ENCODE data around the gene WNK2.
A peak's percentile ranks its signal among the peaks of the same experiment; 100 is the strongest.

Gene WNK2

DNA sequence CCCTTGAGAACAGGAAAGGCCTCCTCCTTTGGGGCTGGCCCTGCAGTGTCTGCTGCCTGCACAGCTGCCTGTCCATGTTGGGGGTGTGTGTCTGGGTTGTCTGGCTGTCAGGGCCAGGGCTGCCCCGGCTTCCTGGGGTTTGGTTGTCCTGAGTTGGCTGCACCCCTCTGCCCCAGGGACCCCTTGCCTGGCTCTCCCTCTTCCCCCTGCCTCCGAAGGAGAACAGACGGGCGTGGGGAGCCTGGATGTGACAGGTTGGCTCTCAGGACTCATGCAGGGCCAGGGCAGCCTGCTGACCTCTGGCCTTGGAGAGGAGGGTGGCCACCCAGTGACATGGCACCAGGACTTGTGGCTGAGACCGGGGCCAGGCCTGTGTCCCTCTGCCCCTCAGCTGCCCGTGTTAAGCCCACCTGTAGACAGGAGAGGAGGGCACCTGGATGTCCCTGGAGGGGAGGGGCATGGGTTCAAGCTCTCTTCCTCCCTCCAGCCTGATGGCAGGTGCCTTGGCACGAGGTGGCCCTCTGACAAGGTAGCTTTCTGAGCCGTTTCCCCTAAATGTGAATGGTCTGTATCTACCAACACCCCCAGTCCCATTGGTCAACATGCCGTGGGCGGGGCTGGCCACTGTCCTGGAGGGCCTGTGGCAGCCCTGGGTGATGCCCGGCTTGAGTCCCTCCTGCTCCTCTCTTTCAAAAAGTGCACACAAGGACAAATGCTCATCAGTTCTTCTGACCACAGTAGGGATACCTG is 34.9 kb downstream of the WNK2 start:
- DNase-seq (ENCODE audit: low spot score), result no peak

DNA sequence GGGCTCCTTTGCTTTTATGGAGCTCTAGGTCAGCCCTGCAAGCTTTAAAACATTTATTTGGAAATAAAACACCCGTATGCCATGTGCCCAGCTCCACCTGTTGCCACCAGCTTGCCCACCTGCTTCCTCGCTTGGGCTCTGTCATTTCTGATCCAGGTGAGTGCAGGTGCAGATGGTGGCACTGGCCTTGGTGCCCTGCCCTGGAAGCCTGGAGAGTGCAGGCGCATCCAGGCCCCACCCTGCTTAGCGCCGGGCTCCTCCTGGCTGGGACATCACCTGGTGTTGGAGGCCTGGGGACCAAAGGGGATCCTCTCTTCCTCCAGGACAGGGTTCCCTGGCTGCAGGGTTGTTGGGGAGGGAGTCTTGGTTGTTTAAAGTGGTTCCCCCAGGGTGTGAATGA is 35.8 kb downstream of the WNK2 start:
- no peak for DNase-seq (ENCODE audit: low spot score)

GRCh38 chr9:93220627-93221026 is 36.7 kb downstream of the WNK2 start:
- DNase-seq (ENCODE audit: low spot score), result no peak

DNA sequence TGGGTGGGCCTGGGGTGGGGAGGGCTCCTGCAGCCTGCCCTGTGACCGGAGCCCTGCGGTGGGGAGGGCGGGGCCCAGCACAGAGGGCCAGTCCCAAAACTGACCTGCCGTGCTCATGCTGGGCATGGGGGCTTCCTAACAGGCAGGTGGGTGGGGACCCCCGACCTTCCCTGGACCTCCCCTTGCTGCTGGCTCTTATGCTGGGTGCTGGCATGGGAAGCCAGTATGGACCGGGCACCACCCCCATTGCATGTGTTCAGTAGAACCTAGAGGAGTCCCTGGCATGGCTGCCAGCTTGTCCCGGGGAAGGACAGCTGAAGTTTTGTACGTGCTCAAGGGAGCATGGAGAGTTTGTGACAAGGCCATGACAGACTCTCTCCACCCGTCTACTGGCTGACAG is 37.1 kb downstream of the WNK2 start:
- DNase-seq (ENCODE audit: low spot score), result no peak

DNA sequence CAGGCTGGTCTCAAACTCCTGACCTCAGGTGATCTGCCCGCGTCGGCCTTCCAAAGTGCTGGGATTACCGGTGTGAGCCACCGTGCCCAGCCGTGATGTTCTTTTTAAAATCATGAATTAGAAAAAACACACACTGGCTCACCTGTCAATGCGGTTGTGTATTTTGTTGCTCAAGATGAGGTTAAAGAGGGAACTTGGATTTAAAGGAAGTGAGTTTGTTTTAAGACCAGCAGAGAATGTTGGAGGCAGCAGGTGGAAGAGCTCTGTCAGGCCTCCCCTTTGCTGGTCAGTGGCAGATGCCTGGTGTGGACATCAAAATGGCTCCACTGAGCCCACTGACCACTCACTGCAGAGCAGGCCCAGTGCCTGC is 38.9 kb downstream of the WNK2 start:
- no peak for DNase-seq (ENCODE audit: low spot score)

DNA sequence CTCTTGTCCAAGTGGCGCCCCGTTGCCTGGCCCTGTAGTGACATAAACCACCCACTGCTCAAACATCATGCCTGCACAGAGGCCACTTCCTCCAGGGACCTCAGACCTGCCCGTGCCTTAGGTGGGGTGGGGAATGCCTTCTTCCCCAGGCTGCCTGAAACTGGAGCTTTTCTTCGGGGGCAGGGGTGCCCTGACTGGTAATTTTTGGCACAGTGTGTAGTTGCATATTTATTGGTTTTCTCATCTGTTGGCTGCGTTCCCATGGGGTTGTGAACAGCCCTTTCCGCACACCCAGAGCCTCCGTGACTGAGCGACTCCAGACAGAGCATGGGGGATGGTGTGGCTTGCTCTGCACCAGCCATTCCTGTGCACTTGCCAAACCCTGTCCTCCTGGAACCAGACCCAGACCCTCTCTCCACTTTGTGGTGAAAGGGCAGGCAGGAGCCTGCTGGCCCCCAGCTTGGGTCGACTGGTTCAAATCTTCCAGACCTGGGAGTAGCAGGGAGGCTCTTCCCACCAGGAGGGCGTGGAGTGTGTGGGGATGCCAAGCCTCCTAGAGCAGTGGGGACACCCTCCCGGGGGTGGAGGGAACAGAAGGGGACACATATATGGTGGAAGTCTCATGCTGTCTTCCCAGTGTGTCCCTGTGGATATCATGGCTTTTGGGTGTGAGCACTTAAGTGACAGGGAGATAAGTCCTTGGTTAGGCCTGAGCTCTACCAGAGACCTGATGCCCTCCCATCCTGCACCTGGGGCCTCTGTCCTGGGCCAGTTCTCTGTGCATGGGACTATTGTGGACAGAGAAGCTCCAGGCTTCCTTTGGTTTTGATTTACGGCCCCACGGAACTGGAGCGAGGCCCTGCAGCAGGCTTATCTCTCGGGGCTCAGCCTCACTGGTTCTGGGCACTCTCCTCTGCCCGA is 39.6 kb downstream of the WNK2 start:
- DNase-seq (ENCODE audit: low spot score), result peak; percentile 81

DNA sequence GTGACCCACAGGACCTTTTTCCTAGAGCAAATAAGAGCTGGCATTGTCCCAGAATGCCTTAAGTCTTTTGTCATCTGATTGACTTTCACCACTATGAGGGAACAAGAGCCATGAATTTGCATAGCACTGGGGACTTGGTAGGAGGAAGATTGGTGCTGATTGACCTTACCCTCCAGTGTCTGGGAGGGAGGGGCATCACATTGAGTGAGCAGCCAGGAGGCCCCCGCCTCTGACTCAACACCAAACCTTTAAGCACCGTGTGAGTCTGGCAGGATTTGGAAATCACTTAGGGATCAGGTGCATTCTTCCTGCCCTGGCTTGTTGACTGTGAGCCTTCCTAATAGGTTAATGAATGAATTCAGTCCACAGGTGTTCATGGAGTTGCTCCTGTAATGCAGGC is 40.7 kb downstream of the WNK2 start:
- DNase-seq (ENCODE audit: low spot score), result no peak

DNA sequence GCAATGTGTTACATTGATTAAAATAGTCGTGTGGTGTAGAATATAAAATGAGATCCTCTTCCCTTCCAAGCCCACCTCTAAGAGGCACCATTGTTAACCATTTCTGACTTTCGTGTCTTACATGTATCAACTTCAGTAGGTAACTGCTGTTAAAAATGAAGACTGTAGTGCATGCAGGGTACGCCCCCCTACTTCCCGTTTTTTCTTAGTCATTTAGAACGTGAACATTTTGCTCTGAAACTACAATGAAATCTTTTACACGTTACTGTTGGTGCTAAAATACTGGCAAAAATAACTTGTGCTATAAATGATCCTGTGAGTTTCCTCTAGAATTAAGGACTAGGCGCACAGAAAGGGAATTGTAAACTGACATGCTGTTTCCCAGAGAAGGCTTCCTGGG is 41.5 kb downstream of the WNK2 start:
- no peak for DNase-seq (ENCODE audit: low spot score)

DNA sequence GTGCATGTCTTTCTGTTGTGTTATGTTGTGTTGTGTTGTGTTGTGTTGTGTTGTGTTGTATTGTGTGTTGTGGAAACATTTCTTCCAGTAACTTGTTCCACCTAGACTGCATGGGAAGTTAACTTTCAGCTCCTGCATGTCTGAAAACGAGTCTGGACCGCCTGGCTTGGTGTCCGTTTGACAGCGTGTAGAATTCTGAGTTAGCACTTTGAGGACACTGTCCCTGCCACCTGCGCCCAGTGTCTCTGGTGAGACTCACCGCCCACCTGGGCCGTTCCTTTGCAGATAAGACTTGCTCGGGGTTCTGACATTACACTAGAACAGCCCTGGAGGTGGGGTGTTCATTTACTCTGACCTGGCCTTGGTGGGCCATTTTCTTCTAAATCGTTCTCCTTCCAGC is 42.0 kb downstream of the WNK2 start:
- no peak for DNase-seq (ENCODE audit: low spot score)

GRCh38 chr9:93226819-93227218 is 42.9 kb downstream of the WNK2 start:
- DNase-seq (ENCODE audit: low spot score), result no peak

- no peak for DNase-seq (ENCODE audit: low spot score)
Observed at GRCh38 chr9:93228030-93228429, 44.1 kb downstream of the WNK2 start.

DNA sequence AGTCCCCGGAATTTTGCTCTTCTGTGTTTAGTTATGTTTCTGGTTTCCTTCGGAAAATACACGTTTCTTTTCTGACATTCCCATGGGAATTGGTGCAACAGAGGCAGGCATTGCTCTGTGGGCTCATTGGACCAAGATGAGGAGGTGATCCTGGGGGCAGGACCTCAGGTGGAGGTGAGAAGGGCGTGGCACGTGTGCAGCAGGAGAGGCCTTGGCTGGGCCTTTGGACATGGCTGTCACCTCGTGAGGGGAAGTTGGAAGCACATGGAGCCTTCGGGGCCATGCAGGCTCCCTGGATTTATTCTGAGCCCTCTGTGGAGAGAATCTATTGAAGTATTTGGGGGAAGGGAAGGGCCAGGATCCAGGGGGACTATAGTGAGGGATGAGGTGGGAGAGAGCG is 44.5 kb downstream of the WNK2 start:
- no peak for DNase-seq (ENCODE audit: low spot score)

GRCh38 chr9:93229636-93230035 is 45.7 kb downstream of the WNK2 start:
- no peak for DNase-seq (ENCODE audit: low spot score)

- DNase-seq (ENCODE audit: low spot score), result no peak
Observed at GRCh38 chr9:93230185-93230584, 46.2 kb downstream of the WNK2 start.

DNA sequence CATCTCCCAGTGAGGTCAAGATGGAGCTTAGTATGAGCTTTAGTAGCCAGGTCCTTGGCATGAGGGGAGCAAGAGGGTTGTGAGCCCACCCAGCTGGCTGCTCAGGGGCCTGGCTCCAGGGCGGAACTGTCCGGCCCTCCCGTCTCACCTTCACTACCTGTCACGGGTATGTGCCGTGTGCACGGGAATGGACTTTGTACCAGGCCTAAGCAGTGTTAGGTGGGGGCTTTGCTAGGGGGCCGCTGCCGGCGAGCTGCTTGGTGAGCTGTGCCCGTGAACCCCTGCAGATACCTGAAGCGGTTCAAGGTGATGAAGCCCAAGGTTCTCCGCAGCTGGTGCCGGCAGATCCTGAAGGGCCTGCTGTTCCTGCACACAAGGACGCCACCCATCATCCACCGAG is 46.7 kb downstream of the WNK2 start:
- no peak for DNase-seq (ENCODE audit: low spot score)

DNA sequence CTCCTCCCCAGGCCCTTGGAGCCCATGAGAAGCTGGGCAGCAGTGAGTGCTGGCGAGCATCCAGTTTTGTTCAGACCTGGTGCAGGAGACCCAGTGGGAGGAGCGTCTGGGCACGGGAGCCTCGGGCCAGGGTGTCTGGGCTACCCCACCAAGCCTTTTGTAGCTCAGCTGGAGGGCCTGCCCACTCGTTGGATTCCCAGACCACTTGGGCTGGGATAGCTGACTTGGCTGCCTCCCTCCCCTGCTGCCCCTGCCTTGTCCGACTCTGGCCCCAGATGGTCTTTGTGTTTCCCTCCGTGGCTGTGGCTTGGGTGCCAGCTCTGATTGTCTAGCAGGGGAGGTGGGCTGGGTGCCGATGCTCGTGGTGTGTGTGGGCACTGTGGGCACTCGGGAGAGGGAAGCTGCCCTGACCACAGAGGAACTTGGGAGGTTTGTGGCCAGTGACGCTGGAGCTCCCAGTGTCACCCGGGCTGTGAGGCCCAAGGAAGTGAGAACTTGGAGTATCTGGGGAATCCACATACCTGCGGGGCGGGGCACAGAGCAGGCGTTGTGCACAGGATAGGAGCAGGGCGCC is 47.3 kb downstream of the WNK2 start:
- no peak for DNase-seq (ENCODE audit: low spot score)

DNA sequence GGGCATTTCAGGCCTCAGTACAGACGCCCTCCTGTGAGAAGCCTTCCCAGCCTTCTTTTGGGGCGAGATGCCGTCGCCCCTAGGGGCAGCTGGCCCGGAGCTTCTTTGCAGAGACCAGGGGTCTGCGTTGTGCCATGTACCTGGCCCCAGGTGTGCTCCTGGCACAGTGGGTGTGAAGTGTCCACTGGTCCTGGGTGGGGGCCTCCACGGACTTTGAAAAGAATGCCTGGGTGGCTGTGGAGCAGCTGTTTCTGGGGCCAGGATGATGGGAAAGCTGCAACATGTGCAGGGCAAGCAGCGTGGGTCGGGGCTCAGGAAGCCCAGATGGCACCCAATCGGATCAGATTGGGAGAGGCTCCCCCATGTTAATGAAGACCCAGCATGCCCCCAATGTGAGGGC is 47.8 kb downstream of the WNK2 start:
- DNase-seq (ENCODE audit: low spot score), result no peak

DNA sequence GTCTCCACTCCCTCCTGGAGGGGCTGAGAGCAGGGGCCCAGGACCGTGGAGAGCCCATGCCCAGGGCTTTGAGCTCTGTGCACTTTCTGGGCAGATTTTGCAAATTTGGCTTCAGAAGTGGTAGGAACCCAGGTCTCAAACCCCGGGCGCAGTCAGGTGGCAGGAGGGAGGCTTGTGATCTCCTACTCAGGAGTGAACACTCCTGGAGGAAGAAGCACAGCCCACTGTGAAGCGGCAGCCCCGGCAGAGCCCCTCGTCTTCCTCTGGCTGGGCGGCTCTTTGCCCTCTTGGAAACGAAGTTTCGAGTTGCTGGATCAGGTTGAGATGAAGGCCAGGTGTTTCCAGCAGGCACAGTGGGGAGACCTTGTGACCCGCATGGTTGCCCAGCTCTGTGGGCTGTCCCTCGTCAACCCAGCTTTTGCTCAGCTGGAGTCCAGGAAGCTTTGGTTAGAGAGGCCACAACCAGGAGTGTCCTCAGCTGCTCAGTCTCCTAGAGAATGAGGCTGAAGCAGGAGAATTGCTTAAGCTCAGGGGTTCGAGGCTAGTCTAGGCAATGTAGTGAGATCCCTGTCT is 48.5 kb downstream of the WNK2 start:
- no peak for DNase-seq (ENCODE audit: low spot score)

- DNase-seq (ENCODE audit: low spot score), result no peak
Observed at GRCh38 chr9:93233033-93233432, 49.1 kb downstream of the WNK2 start.

DNA sequence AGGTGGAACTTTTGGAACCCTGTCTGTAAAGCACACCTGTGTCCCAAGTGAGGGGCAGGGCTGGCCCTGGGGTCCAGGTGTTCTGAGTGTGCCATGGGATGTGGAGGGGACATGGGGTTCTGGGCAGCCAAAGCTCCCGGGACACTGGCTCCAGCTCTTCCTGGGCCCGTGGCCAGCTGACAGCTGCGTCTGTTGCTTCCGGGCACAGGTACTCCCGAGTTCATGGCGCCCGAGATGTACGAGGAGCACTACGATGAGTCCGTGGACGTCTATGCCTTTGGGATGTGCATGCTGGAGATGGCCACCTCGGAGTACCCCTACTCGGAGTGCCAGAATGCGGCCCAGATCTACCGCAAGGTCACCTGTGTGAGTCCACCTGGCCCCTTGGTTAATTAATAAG is 50.7 kb downstream of the WNK2 start:
- DNase-seq (ENCODE audit: low spot score), result no peak

DNA sequence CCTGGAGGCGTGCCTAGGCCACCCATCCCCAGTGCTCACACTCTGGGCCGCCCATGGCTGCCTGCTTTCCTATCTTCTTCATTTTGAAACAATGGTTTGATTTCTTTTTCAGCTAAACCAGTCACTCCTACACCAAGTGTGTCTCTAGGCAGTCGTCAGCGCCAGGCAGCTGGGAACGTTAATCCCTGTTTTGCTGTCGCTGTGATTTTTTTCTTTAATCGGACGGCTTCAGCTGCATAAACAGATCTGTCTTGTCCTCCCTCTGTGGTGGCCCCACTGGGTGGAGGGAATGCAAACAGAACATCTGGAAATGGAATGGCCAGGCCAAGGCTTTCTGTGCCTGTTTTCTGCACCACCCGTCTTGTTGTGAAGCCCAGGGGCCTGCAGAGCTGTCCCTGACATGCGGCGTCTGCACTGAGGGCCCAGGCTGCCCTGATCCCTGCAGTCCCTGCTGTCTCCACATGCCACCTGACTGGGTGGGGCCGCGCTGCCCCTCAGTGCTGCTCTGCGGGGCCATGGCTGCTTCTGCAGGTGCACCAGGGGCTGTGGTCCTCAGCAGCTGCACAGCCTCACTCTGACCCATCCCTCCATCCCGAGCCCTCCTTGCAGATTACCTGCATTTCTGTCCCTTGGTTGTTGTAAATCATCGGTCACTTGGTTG is 51.5 kb downstream of the WNK2 start:
- DNase-seq (ENCODE audit: low spot score), result no peak

- DNase-seq (ENCODE audit: low spot score), result no peak
Observed at GRCh38 chr9:93236541-93237206, 52.7 kb downstream of the WNK2 start.

Measured in AG08396 (cell line).